ENCODE results near the gene BLM.

The BLM gene

DNA sequence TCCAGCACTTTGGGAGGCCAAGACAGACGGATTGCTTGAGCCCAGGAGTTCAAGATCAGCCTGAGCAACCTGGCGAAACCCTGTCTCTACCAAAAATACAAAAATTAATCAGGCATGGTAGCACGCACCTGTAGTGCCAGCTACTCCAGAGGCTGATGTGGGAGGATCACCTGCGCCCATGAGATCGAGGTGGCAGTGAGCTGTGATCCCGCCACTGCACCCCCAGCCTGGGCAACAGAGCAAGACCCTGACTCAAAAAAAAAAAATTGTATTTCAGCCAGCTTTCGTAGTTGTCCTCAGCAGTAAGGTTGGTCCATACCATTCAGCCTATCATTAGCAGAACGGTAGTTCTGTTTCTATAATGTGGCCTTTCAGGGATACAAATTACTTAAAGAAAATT, 84.7 kb downstream of the BLM start:
- TF ChIP-seq, protein P1, sequence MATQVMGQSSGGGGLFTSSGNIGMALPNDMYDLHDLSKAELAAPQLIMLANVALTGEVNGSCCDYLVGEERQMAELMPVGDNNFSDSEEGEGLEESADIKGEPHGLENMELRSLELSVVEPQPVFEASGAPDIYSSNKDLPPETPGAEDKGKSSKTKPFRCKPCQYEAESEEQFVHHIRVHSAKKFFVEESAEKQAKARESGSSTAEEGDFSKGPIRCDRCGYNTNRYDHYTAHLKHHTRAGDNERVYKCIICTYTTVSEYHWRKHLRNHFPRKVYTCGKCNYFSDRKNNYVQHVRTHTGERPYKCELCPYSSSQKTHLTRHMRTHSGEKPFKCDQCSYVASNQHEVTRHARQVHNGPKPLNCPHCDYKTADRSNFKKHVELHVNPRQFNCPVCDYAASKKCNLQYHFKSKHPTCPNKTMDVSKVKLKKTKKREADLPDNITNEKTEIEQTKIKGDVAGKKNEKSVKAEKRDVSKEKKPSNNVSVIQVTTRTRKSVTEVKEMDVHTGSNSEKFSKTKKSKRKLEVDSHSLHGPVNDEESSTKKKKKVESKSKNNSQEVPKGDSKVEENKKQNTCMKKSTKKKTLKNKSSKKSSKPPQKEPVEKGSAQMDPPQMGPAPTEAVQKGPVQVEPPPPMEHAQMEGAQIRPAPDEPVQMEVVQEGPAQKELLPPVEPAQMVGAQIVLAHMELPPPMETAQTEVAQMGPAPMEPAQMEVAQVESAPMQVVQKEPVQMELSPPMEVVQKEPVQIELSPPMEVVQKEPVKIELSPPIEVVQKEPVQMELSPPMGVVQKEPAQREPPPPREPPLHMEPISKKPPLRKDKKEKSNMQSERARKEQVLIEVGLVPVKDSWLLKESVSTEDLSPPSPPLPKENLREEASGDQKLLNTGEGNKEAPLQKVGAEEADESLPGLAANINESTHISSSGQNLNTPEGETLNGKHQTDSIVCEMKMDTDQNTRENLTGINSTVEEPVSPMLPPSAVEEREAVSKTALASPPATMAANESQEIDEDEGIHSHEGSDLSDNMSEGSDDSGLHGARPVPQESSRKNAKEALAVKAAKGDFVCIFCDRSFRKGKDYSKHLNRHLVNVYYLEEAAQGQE (IDR thresholded peaks at IDR 0.05; ENCODE audit: insufficient read depth in 1 of 2, low read depth in 2 of 2, low read length in 2 of 2) = no peak
- TF ChIP-seq POLR2AphosphoS5 (IDR thresholded peaks at IDR 0.05; ENCODE audit: low read depth, low read length) = no peak
- TF ChIP-seq FOXP2 (optimal IDR thresholded peaks at IDR 0.05; ENCODE audit: borderline replicate concordance, extremely low read depth, extremely low read length, insufficient read depth) = no peak

DNA sequence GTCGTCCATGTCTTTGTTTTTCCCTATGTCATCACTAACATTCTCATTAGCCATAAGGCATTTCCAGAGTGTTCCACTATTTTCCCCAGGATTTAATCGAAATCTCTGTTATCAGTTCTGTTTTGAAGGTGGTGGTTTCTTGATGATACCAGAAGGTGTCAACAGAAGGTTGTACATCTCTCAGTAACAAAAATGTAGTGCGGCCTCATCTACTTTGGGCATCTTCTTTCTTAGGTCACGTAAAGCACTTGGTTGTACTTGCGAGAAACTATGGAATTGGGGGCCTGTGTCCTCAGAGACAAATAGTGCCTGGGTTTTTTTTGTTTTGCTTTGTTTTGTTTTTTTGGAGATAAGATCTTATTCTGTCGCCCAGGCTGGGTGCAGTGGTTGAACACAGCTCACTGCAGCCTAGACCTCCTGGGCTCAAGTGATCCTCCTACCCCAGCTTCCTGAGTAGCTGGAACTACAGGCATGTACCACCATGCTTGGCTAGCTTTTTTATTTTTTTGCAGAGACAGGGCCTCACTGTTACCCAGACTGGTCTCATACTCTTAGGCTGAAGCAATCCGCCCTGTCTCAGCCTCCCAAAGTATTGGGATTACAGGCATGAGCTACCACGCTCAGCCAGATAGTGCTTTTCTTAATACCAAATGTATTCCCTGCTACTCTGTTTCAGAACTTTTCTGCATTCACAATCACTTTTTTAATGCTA, 90.1 kb downstream of the BLM start:
- TF ChIP-seq TAF1 (IDR thresholded peaks at IDR 0.05; ENCODE audit: borderline replicate concordance, insufficient read depth, low read length) (no peak), SIN3A (IDR thresholded peaks at IDR 0.05; ENCODE audit: borderline replicate concordance, insufficient read depth, low read length) (no peak), POLR2AphosphoS5 (IDR thresholded peaks at IDR 0.05; ENCODE audit: low read depth, low read length) (no peak), FOXP2 (optimal IDR thresholded peaks at IDR 0.05; ENCODE audit: borderline replicate concordance, extremely low read depth, extremely low read length, insufficient read depth) (no peak)
- TF ChIP-seq, protein P1 (IDR thresholded peaks at IDR 0.05; ENCODE audit: insufficient read depth in 1 of 2, low read depth in 2 of 2, low read length in 2 of 2) = no peak

DNA sequence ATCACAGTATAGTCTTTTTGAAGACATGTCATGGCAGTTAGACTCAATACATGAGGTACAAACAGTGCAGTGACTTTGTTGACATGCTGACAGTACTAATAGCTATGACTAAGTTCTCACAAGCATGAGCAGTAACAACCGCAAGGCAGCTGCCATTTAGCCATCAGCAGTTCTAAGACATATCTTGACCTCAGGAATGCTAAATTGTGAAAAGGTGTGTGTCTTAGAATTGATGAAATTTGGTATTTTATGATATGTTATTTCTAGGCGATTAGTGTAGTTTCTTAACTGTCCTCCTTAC, 90.6 kb downstream of the BLM start:
- TF ChIP-seq POLR2AphosphoS5 (IDR thresholded peaks at IDR 0.05; ENCODE audit: low read depth, low read length) = no peak

DNA sequence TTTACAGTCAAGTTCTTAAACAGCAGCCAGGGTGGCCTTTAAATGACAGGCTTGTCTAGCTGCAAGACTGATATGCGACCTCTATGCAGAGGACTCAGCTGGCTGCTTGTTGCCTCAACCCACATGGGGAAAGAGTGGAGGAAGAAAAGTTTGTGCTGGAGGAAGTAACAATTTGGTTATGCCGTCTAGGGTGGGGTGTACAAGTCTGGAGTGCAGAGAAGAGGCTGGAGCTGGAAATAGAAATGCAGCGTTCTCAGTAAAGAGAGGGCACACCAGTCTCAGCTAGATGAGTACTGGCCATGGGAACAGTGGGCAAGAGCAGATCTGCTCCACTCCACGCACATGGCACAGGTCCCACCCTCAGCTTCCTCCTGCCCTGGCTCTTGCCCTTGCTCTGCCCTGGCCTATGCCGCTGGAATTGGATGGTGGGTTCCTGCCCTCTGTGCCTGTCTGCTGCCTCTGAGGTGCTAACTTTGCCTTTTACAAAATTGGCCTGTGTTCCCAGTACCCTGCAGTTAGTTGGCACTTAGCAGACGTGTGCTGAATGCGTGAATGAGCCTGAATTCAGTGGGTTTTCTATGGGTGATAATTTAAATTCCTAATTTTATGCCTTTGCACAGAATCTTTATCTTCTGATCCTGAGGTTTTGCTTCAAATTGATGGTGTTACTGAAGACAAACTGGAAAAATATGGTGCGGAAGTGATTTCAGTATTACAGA, 91.5 kb downstream of the BLM start:
- TF ChIP-seq TAF1 (IDR thresholded peaks at IDR 0.05; ENCODE audit: borderline replicate concordance, insufficient read depth, low read length) = no peak
- TF ChIP-seq POLR2AphosphoS5 (IDR thresholded peaks at IDR 0.05; ENCODE audit: low read depth, low read length) = no peak
- TF ChIP-seq SIN3A (IDR thresholded peaks at IDR 0.05; ENCODE audit: borderline replicate concordance, insufficient read depth, low read length) = no peak
- no peak for TF ChIP-seq FOXP2 (optimal IDR thresholded peaks at IDR 0.05; ENCODE audit: borderline replicate concordance, extremely low read depth, extremely low read length, insufficient read depth)
- TF ChIP-seq, protein P1 (IDR thresholded peaks at IDR 0.05; ENCODE audit: insufficient read depth in 1 of 2, low read depth in 2 of 2, low read length in 2 of 2) = no peak

DNA sequence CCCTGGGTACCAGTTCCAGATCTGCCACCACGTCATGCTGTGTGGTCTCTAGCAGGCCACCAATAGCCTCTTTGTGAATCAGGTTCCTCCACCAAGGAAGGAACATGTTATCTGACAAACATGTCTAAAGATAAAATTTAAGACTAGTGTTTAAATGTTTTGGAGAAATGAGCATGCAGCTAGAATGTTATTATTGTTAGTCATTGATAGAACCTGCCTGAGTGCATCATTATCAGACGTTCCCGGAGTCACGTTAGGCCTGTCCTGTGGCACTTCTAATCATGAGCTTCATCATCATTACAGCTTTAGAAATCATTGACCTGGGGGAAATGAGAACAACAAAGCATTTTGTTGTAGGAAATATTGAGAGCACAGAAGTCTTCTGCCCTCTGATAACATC, 92.4 kb downstream of the BLM start:
- TF ChIP-seq POLR2AphosphoS5 (IDR thresholded peaks at IDR 0.05; ENCODE audit: low read depth, low read length) (no peak), SIN3A (IDR thresholded peaks at IDR 0.05; ENCODE audit: borderline replicate concordance, insufficient read depth, low read length) (no peak), TAF1 (IDR thresholded peaks at IDR 0.05; ENCODE audit: borderline replicate concordance, insufficient read depth, low read length) (no peak), FOXP2 (optimal IDR thresholded peaks at IDR 0.05; ENCODE audit: borderline replicate concordance, extremely low read depth, extremely low read length, insufficient read depth) (no peak)
- TF ChIP-seq, protein P1 (IDR thresholded peaks at IDR 0.05; ENCODE audit: insufficient read depth in 1 of 2, low read depth in 2 of 2, low read length in 2 of 2) = no peak
